ENCODE measurements around the gene EBF3. TPM values are rescaled to one million over a fixed set of nuclear protein-coding genes. Genes with fewer than 3 reads are reported as not detected.

The EBF3 gene, protein sequence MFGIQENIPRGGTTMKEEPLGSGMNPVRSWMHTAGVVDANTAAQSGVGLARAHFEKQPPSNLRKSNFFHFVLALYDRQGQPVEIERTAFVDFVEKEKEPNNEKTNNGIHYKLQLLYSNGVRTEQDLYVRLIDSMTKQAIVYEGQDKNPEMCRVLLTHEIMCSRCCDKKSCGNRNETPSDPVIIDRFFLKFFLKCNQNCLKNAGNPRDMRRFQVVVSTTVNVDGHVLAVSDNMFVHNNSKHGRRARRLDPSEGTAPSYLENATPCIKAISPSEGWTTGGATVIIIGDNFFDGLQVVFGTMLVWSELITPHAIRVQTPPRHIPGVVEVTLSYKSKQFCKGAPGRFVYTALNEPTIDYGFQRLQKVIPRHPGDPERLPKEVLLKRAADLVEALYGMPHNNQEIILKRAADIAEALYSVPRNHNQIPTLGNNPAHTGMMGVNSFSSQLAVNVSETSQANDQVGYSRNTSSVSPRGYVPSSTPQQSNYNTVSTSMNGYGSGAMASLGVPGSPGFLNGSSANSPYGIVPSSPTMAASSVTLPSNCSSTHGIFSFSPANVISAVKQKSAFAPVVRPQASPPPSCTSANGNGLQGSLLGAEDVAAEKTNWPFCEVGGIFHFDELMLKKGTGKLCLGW
- 2.2 TPM in 1 of 3 replicates, not detected in the others for total RNA-seq
- long read RNA-seq: 0 reads

GRCh38 chr10:129963641-129964501 is at the start of gene EBF3:
EBF3 (minus strand) TSS chr10:129964274; CDS start chr10:129963768, 506 bp downstream.
- Mint-ChIP-seq H3K27ac (ENCODE audit: unreplicated experiment) (no peak within 1 kb of the TSS), H3K36me3 (ENCODE audit: low read depth) (no peaks in the 10 kb centered on the region), H3K4me1 (ENCODE audit: low read depth) (peaks cover 16% of the 10 kb centered on the region), H3K27me3 (ENCODE audit: low read depth) (peaks cover 62% of the 10 kb centered on the region), H3K9me3 (ENCODE audit: low read depth) (no peaks in the 10 kb centered on the region), H3K4me3 (ENCODE audit: unreplicated experiment) (peak within 1 kb of the TSS; percentile 65)
- TF ChIP-seq CTCF (IDR thresholded peaks at IDR 0.05): peak; percentile 18
- DNase-seq (ENCODE audit: low spot score): no peak

DNA sequence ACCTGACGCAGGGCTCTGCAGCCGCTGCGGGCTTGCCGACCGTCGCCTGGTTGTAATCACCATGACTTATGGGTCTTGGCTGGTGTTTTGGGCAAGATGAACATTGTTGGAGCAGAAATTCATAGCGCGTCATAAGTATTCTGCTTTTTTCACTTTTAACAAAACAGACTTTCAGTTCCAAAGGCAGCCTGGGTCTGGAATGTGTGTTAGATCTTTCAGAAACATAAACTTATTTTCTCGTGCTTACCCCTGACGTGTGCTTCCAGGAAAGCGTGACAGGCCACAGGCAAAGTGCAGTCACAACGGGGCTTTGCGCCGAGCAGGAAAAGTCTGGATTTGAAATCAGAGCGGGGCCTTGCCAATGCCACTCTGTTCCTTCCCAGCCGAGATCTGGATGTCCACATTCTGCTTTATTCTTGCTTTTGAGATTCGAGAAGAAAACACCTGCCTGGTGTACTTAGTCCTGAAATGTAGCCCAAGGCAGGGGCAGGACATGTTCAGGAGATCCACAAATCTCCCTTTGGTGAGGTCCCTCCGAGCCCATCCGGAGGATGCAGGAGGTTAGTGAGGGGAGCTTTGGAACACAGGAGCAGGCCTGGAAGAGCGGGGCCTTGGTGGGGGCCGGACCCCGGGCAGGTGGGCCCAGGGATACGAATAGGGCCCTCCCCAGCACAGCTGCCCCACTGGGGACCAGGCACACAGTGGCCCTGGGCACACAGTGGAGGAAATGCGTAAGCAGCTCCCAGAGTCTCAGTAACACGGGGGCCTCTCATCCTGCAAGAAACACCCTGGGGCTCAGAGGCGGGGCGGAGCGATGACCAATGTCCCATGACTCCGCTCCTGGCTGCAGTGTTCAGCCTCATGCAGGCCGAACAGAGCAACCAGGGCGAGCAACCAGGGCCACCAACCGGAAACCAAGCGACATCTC is 49.5 kb upstream of the EBF3 start:
- no peak for TF ChIP-seq CTCF (IDR thresholded peaks at IDR 0.05)
- Mint-ChIP-seq H3K4me1 (ENCODE audit: low read depth) (no peaks in the 10 kb centered on the region), H3K27me3 (ENCODE audit: low read depth) (no peaks in the 10 kb centered on the region), H3K4me3 (ENCODE audit: unreplicated experiment) (no peak overlapping the region), H3K9me3 (ENCODE audit: low read depth) (no peaks in the 10 kb centered on the region), H3K27ac (ENCODE audit: unreplicated experiment) (no peak overlapping the region), H3K36me3 (ENCODE audit: low read depth) (no peaks in the 10 kb centered on the region)
- no peak for DNase-seq (ENCODE audit: low spot score)

- H3K36me3 Mint-ChIP-seq (ENCODE audit: low read depth): no peaks in the 10 kb centered on the region
- no peaks in the 10 kb centered on the region for H3K9me3 Mint-ChIP-seq (ENCODE audit: low read depth)
- no peak overlapping the region for H3K4me3 Mint-ChIP-seq (ENCODE audit: unreplicated experiment)
- TF ChIP-seq CTCF (IDR thresholded peaks at IDR 0.05): no peak
- H3K4me1 Mint-ChIP-seq (ENCODE audit: low read depth): no peaks in the 10 kb centered on the region
- DNase-seq (ENCODE audit: low spot score): no peak
- H3K27me3 Mint-ChIP-seq (ENCODE audit: low read depth): peaks cover 7% of the 10 kb centered on the region
- H3K27ac Mint-ChIP-seq (ENCODE audit: unreplicated experiment): no peak overlapping the region
Measured at GRCh38 chr10:130012129-130012528, 48.1 kb upstream of the EBF3 start.

DNA sequence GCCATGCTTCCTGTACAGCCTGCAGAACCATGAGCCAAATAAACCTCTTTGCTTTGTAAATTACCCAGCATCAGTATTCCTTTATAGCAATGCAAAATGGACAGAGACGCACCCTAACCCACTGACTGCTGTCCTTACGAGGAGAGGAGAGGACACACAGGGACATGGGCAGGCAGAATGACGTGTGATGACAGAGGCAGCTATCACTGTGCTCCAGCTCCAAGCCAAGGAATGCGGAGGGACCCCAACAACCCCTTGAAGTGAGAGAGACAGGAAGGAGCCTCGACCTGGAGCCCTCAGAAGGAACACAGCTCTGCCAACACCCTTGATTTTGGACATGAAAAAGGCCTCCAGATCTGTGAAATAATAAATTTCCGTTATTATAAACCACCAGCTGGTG is 46.6 kb upstream of the EBF3 start:
- Mint-ChIP-seq H3K27ac (ENCODE audit: unreplicated experiment) (no peak overlapping the region), H3K4me3 (ENCODE audit: unreplicated experiment) (no peak overlapping the region), H3K4me1 (ENCODE audit: low read depth) (no peaks in the 10 kb centered on the region), H3K9me3 (ENCODE audit: low read depth) (no peaks in the 10 kb centered on the region), H3K27me3 (ENCODE audit: low read depth) (peaks cover 12% of the 10 kb centered on the region), H3K36me3 (ENCODE audit: low read depth) (no peaks in the 10 kb centered on the region)
- no peak for TF ChIP-seq CTCF (IDR thresholded peaks at IDR 0.05)
- DNase-seq (ENCODE audit: low spot score): no peak

Measured in chondrocyte (in vitro differentiated cells).